HepG2 (cell line): ENCODE measurements around the gene TEAD3. TPM values are rescaled to one million over a fixed set of nuclear protein-coding genes. Genes with fewer than 3 reads are reported as not detected.

Experiments used
- PITX1 ChIP-seq: sonication (generic); formaldehyde crosslinking; IDR thresholded peaks from 2 replicates; pipeline ENCODE4 v1.5.1; 2020; ENCODE audit warnings: mild to moderate bottlenecking, missing genetic modification reagents
- SP4 ChIP-seq: sonication (generic); formaldehyde crosslinking; IDR thresholded peaks from 2 replicates; pipeline ENCODE4 v1.8.1; 2023; ENCODE audit warnings: mild to moderate bottlenecking, missing genetic modification reagents
- TEAD3 ChIP-seq: optimal IDR thresholded peaks from 2 replicates; pipeline ENCODE3; 2016; ENCODE audit warnings: borderline replicate concordance
- ZNF33B ChIP-seq: sonication (generic); formaldehyde crosslinking; IDR thresholded peaks from 2 replicates; pipeline ENCODE4 v1.5.1; 2020; ENCODE audit warnings: mild to moderate bottlenecking, missing genetic modification reagents
- ZNF383 ChIP-seq: sonication (generic); formaldehyde crosslinking; IDR thresholded peaks from 2 replicates; pipeline ENCODE4 v1.4.0; 2020; ENCODE audit warnings: missing genetic modification reagents, mild to moderate bottlenecking, borderline replicate concordance
- ZNF816 ChIP-seq: sonication (generic); formaldehyde crosslinking; IDR thresholded peaks from 2 replicates; pipeline ENCODE4 v1.8.0; 2022; ENCODE audit warnings: missing genetic modification reagents, mild to moderate bottlenecking, borderline replicate concordance
- polyA plus RNA-seq, 8 experiments: library from polyadenylated mRNA; depleted of rRNA in 3 of 8; stranded (reverse) in 7 of 8; unstranded in 1 of 8; fragments of >200 nt; fragmentation: Illumina TruSeq in 4 of 8; extraction: Trizol in 4 of 8; gene quantifications; 2 replicates each; pipeline versions ENCODE4 v1.2.1 to v1.2.3, GENCODE V29; 2011 to 2016; ENCODE audit warnings: low read depth in 4 of 8, missing spikeins in 1 of 8, mixed read lengths in 1 of 8; ENCODE audit not compliant: insufficient read depth in 1 of 8
- total RNA-seq, 5 experiments: library from RNA; depleted of rRNA; stranded (reverse); fragments of >200 nt; fragmentation: Illumina TruSeq; extraction: Trizol; gene quantifications; 2 replicates each; pipeline ENCODE4 v1.2.3, GENCODE V29; 2016; ENCODE audit warnings: low read depth in 1 of 5
- TF ChIP-seq, protein P1 (sequence below): sonication (generic); formaldehyde crosslinking; IDR thresholded peaks from 2 replicates; pipeline ENCODE4 v1.4.0; 2020; ENCODE audit warnings: mild to moderate bottlenecking, missing genetic modification reagents, borderline replicate concordance
- TF ChIP-seq, protein P2 (sequence below): sonication (generic); formaldehyde crosslinking; IDR thresholded peaks from 2 replicates; pipeline ENCODE4 v1.8.0; 2022; ENCODE audit warnings: missing genetic modification reagents, mild to moderate bottlenecking, moderate library complexity, borderline replicate concordance
- TF ChIP-seq, protein P3 (sequence below): sonication (generic); formaldehyde crosslinking; IDR thresholded peaks from 2 replicates; pipeline ENCODE4 v1.5.0; 2020; ENCODE audit warnings: missing genetic modification reagents, mild to moderate bottlenecking, borderline replicate concordance
- TF ChIP-seq, protein P4 (sequence below): sonication (generic); formaldehyde crosslinking; IDR thresholded peaks from 2 replicates; pipeline ENCODE4 v1.5.1; 2020; ENCODE audit warnings: mild to moderate bottlenecking, missing genetic modification reagents

Gene TEAD3
- total and polyA plus RNA-seq, 2 of the 13 experiments (the other 11 are each of a cell fraction or from before 2014, with no cell fraction given), result 15.1 to 16.5 TPM

DNA sequence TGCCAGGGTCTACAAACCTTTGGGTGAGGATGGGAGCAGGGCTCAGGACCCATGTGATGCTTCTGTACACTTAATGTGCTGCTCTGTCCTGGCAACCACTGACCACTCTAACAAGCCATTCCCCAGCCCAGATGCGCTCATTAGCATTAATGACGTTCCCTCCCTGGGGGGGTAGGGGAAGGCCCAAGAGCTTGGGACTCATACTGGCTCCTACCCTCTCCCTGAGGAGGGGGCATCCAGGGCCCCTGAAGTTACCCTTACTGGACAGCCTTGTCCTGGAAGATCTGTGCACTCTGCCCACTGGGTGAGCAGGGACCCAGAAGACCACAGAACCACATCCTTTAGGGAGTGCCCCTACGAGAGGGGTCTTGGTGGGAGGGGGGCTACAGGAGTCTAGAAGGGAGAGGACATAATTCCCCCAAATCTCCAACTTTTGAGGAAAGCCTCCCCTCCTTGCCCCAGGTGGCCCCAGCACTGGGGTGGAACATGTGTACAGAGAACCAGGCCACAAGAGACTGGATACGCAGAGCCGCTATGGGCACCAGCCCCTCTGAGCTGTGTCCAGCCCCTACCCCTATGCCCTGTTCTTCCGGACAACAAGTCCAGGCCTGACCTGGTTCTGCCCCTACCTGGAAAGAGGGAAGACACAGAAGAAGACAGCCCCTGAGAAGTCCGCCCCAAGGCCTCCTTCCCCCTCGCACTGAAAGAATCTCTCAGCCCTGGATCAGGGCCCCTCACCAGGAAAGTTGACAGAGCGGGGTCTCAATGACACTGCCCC lies 1.4 kb downstream of the TEAD3 start (continued):
- TF ChIP-seq, protein P1, sequence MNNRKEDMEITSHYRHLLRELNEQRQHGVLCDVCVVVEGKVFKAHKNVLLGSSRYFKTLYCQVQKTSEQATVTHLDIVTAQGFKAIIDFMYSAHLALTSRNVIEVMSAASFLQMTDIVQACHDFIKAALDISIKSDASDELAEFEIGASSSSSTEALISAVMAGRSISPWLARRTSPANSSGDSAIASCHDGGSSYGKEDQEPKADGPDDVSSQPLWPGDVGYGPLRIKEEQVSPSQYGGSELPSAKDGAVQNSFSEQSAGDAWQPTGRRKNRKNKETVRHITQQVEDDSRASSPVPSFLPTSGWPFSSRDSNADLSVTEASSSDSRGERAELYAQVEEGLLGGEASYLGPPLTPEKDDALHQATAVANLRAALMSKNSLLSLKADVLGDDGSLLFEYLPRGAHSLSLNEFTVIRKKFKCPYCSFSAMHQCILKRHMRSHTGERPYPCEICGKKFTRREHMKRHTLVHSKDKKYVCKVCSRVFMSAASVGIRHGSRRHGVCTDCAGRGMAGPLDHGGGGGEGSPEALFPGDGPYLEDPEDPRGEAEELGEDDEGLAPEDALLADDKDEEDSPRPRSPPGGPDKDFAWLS (CRISPR knock-in tag), result peak; percentile 70; the same call in 1 of the 2 replicates
- TF ChIP-seq ZNF33B (CRISPR knock-in tag) (0 out of 2 replicates have a peak, but pooled peaks have one; percentile 46), TEAD3 (no peak), ZNF816 (CRISPR knock-in tag) (0 out of 2 replicates have a peak, but pooled peaks have one; percentile 13), PITX1 (CRISPR knock-in tag) (peak; percentile 40; the same call in 1 of the 2 replicates), ZNF383 (CRISPR knock-in tag) (peak; percentile 58; the same call in 1 of the 2 replicates), SP4 (CRISPR knock-in tag) (0 out of 2 replicates have a peak, but pooled peaks have one; percentile 38)
- TF ChIP-seq, protein P2, sequence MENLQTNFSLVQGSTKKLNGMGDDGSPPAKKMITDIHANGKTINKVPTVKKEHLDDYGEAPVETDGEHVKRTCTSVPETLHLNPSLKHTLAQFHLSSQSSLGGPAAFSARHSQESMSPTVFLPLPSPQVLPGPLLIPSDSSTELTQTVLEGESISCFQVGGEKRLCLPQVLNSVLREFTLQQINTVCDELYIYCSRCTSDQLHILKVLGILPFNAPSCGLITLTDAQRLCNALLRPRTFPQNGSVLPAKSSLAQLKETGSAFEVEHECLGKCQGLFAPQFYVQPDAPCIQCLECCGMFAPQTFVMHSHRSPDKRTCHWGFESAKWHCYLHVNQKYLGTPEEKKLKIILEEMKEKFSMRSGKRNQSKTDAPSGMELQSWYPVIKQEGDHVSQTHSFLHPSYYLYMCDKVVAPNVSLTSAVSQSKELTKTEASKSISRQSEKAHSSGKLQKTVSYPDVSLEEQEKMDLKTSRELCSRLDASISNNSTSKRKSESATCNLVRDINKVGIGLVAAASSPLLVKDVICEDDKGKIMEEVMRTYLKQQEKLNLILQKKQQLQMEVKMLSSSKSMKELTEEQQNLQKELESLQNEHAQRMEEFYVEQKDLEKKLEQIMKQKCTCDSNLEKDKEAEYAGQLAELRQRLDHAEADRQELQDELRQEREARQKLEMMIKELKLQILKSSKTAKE (CRISPR knock-in tag), result no peak
- TF ChIP-seq, protein P3, sequence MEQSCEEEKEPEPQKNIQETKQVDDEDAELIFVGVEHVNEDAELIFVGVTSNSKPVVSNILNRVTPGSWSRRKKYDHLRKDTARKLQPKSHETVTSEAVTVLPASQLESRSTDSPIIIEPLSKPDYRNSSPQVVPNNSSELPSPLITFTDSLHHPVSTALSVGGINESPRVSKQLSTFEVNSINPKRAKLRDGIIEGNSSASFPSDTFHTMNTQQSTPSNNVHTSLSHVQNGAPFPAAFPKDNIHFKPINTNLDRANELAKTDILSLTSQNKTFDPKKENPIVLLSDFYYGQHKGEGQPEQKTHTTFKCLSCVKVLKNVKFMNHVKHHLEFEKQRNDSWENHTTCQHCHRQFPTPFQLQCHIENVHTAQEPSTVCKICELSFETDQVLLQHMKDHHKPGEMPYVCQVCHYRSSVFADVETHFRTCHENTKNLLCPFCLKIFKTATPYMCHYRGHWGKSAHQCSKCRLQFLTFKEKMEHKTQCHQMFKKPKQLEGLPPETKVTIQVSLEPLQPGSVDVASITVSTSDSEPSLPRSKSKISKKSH (CRISPR knock-in tag), result 0 out of 2 replicates have a peak, but pooled peaks have one; percentile 15
- TF ChIP-seq, protein P4, sequence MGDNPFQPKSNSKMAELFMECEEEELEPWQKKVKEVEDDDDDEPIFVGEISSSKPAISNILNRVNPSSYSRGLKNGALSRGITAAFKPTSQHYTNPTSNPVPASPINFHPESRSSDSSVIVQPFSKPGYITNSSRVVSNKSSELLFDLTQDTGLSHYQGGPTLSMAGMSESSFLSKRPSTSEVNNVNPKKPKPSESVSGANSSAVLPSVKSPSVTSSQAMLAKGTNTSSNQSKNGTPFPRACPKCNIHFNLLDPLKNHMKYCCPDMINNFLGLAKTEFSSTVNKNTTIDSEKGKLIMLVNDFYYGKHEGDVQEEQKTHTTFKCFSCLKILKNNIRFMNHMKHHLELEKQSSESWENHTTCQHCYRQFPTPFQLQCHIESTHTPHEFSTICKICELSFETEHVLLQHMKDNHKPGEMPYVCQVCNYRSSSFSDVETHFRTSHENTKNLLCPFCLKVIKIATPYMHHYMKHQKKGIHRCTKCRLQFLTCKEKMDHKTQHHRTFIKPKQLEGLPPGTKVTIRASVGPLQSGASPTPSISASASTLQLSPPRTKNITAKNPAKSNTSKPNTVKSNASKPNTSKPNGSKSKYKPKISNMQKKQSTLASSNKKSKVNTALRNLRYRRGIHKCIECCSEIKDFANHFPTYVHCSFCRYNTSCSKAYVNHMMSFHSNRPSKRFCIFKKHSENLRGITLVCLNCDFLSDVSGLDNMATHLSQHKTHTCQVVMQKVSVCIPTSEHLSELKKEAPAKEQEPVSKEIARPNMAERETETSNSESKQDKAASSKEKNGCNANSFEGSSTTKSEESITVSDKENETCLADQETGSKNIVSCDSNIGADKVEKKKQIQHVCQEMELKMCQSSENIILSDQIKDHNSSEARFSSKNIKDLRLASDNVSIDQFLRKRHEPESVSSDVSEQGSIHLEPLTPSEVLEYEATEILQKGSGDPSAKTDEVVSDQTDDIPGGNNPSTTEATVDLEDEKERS, result 0 out of 2 replicates have a peak, but pooled peaks have one; percentile 19
- TF ChIP-seq, all 625 proteins: peak for 21
